ENCODE measurements around the gene ZNF319.

GRCh38 chr16:57959804-57960203 lies 40.7 kb downstream of the ZNF319 start:
- no peak for TF ChIP-seq CTCF (IDR thresholded peaks at IDR 0.05; ENCODE audit: low read length)
- TF ChIP-seq EZH2 (optimal IDR thresholded peaks at IDR 0.05; ENCODE audit: low read depth, low read length), result no peak
